Stimulated activated CD4-positive, alpha-beta T cell treated with anti-CD3 and anti-CD28 coated beads, Interleukin-12 subunit alpha, Interleukin-12 subunit beta, amount 100 ng/mL, for 24 hours (primary cell): ENCODE results near the gene ZBTB16.

Source experiments
- DNase-seq, 2 experiments: peaks; one replicate each; pipeline ENCODE4 v3.0.0-alpha.2; 2020; ENCODE audit warnings: low read depth in 2 of 2

ZBTB16 gene

GRCh38 chr11:114280696-114281095, 221.2 kb downstream of the ZBTB16 start:
- DNase-seq: no peak

- no peak for DNase-seq
Measured at GRCh38 chr11:114281388-114281956, 222.0 kb downstream of the ZBTB16 start.

- DNase-seq: no peak
Measured at GRCh38 chr11:114282488-114282887, 223.0 kb downstream of the ZBTB16 start.

GRCh38 chr11:114283422-114283821, 223.9 kb downstream of the ZBTB16 start:
- DNase-seq: no peak

- DNase-seq: no peak
Measured at GRCh38 chr11:114284021-114284420, 224.5 kb downstream of the ZBTB16 start.

- no peak for DNase-seq
Measured at GRCh38 chr11:114284914-114285313, 225.4 kb downstream of the ZBTB16 start.

GRCh38 chr11:114285599-114285998, 226.1 kb downstream of the ZBTB16 start:
- DNase-seq: no peak

- no peak for DNase-seq
Measured at GRCh38 chr11:114286229-114286628, 226.7 kb downstream of the ZBTB16 start.

GRCh38 chr11:114287154-114287553, 227.6 kb downstream of the ZBTB16 start:
- DNase-seq: no peak

- DNase-seq: no peak
Measured at GRCh38 chr11:114288136-114288535, 228.6 kb downstream of the ZBTB16 start.

- no peak for DNase-seq
Measured at GRCh38 chr11:114289779-114290178, 230.3 kb downstream of the ZBTB16 start.

GRCh38 chr11:114290503-114291235, 231.2 kb downstream of the ZBTB16 start:
- DNase-seq: no peak

GRCh38 chr11:114291381-114291780, 231.9 kb downstream of the ZBTB16 start:
- no peak for DNase-seq

GRCh38 chr11:114291842-114292680, 232.6 kb downstream of the ZBTB16 start:
- no peak for DNase-seq

- DNase-seq: no peak
Measured at GRCh38 chr11:114293201-114293711, 233.7 kb downstream of the ZBTB16 start.

- no peak for DNase-seq
Measured at GRCh38 chr11:114295676-114296604, 236.4 kb downstream of the ZBTB16 start, which contains the start of gene NNMT. NNMT (plus strand) TSS chr11:114296399; CDS start chr11:114296557, 158 bp downstream.

GRCh38 chr11:114296605-114297372, 237.3 kb downstream of the ZBTB16 start:
- no peak for DNase-seq

GRCh38 chr11:114297806-114298709, 238.5 kb downstream of the ZBTB16 start:
- no peak for DNase-seq

GRCh38 chr11:114298710-114299109, 239.2 kb downstream of the ZBTB16 start:
- no peak for DNase-seq
